IPS DF 6.9 (cell line): ENCODE results near the gene AGBL4.

ENCODE experiments used
- DNase-seq: peaks from one replicate; pipeline ENCODE4 v3.0.0-alpha.2; 2013; ENCODE audit warnings: low read depth, low spot score
- H3K27ac ChIP-seq: one replicate; pipeline ENCODE4 v1.5.1; 2013; ENCODE audit warnings: low read length, control low read depth
- H3K27me3 ChIP-seq: 2 replicates; pipeline ENCODE4 v1.6.1; 2013; ENCODE audit warnings: mild to moderate bottlenecking, low read length; ENCODE audit not compliant: control insufficient read depth, insufficient read depth
- H3K36me3 ChIP-seq: 2 replicates; pipeline ENCODE4 v1.6.1; 2013; ENCODE audit warnings: low read length; ENCODE audit not compliant: control insufficient read depth, insufficient read depth
- H3K4me1 ChIP-seq: 2 replicates; pipeline ENCODE4 v1.6.1; 2013; ENCODE audit warnings: low read length; ENCODE audit not compliant: control insufficient read depth, insufficient read depth
- H3K4me3 ChIP-seq: 2 replicates; pipeline ENCODE4 v1.5.1; 2013; ENCODE audit warnings: mild to moderate bottlenecking, low read length
- H3K9me3 ChIP-seq: 2 replicates; pipeline ENCODE4 v1.6.1; 2013; ENCODE audit warnings: low read length, inconsistent platforms; ENCODE audit not compliant: control insufficient read depth, insufficient read depth
- WGBS: extraction: QIAGEN DNeasy Blood & Tissue Kit; methylation state at CpG from one replicate; pipeline ENCODE4 v1.1.7; 2013; ENCODE audit warnings: mixed read lengths, missing lambda C conversion rate; ENCODE audit not compliant: insufficient read length, insufficient coverage; 5-methylcytosine and 5-hydroxymethylcytosine counted together

AGBL4 gene

DNA sequence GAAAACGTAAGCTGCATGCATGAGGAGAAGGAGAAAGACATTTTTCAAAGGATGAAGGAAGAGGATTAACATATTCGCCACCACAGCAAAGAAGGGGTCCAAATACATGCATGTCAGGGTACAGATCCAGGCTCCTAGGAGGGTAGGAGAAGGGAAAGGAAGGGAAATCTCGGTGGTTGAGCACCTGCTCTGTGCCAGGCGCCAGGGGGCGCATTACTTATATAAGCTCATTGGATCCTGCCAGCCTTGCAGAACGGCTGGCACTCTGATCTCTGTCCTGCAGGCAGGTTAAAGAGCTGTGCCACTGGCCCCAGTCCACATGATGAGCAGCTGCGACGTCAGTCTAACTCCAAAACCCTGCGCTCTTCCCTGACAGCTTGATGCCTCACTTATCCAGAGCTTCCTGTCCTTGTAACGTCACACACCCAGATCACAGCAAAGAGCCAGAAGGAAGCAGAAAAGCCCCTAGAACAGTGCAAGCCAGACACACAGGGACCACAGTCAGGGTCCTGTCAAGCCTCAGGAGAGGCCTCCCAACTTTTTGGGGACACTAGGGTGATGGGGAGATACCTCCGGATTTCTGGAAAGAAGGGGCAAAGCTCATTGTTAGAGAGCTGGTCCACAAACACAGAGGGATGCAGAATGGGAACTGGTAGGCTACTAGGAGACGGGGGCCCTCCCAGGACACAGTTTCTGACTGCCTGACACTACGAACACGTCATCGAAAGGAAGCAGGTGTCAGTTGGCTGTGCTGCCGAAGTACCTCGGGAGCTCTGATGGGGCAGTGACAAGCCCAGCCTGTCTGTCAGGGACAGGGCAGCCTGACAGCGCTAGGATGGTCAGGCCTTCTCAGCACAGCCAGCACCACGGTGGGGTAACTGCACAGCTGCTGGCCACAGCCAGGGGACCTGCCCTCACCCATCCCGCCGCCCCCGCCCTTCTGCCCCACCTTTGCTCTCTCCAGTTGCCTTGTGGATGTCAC is 1346.2 kb downstream of the AGBL4 start:
- peaks cover 5% of the 10 kb centered on the region; the same call in 1 of the 2 replicates for H3K4me1 ChIP-seq
- H3K9me3 ChIP-seq: no peaks in the 10 kb centered on the region
- no peak for DNase-seq
- H3K27ac ChIP-seq: no peak overlapping the region
- no peaks in the 10 kb centered on the region for H3K36me3 ChIP-seq
- no peak overlapping the region for H3K4me3 ChIP-seq
- H3K27me3 ChIP-seq: no peaks in the 10 kb centered on the region
- no CpG with 5 or more reads among the region's 22 CpGs for WGBS

DNA sequence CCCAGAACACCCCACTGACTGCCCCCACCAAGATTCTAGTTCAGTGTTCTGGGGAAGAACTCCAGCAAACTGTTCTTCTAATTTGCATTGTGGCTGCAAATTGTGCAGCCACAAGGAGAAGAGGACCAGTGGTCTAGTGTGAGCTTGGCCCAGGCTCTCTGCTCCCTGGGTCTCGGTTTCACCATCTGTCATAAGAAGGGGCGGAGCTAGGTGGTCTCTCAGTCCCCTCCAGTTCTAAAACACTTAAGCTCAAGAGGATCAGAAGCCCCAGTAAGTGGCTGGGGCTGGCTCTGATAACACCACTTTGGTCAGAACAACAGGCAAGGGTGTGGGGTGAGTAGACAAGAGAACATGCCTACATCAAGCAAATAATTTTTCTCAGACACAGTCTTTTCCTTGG is 1346.9 kb downstream of the AGBL4 start:
- H3K9me3 ChIP-seq: no peaks in the 10 kb centered on the region
- no peaks in the 10 kb centered on the region for H3K27me3 ChIP-seq
- no CpG with 5 or more reads among the region's 2 CpGs for WGBS
- no peaks in the 10 kb centered on the region for H3K36me3 ChIP-seq
- no peak for DNase-seq
- H3K4me3 ChIP-seq: no peak overlapping the region
- H3K4me1 ChIP-seq: peaks cover 4% of the 10 kb centered on the region; the same call in 1 of the 2 replicates
- no peak overlapping the region for H3K27ac ChIP-seq

DNA sequence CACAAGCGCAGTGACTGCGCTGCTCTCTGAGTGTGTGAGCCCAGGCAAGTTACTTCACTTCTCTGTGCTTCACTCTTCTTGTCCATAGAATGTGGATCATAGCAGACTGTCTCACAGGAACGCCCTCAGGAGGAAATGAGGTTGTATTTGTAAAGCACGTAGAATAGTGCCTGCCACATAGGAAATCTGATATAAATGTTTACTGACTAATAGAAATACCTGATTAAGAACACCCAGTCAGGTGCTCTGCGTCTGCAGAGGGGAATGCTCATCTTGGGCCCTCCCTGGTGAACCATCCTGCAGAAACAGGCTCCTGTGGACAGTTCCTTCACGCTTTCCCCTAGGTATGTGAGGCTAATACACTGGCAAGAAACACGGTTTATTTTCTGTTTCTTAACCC is 1347.4 kb downstream of the AGBL4 start:
- DNase-seq: no peak
- WGBS: no CpG with 5 or more reads among the region's 7 CpGs
- no peak overlapping the region for H3K27ac ChIP-seq

DNA sequence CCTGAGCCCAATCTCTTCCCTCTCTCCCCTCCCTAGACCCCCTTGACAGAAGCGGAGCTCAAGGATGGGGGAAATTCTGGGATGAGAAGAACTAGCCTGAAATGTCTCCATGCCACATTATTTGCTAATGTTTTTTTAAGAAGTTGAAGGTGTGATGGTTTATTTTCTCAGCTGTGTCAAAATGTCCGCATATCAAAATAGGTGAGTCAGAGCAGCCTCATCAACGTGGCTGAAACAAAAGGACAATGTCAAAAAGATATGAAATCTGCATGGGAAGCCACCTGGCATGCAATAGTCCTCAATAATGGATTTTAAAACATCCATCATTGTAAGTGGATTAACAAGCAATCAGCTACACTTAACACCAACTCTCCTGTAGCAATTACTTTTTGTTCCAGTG is 1348.5 kb downstream of the AGBL4 start:
- Histone ChIP-seq H3K9me3 (no peaks in the 10 kb centered on the region), H3K4me3 (no peak overlapping the region), H3K4me1 (peaks cover 2% of the 10 kb centered on the region; the same call in 1 of the 2 replicates), H3K27me3 (no peaks in the 10 kb centered on the region), H3K36me3 (no peaks in the 10 kb centered on the region), H3K27ac (no peak overlapping the region)
- WGBS: no CpG with 5 or more reads among the region's 3 CpGs
- DNase-seq: no peak

More for the DNA sequence above, 1347.4 kb downstream of the AGBL4 start:
- Histone ChIP-seq H3K4me1 (peaks cover 2% of the 10 kb centered on the region; the same call in 1 of the 2 replicates), H3K27me3 (no peaks in the 10 kb centered on the region), H3K36me3 (no peaks in the 10 kb centered on the region), H3K9me3 (no peaks in the 10 kb centered on the region), H3K4me3 (no peak overlapping the region)

DNA sequence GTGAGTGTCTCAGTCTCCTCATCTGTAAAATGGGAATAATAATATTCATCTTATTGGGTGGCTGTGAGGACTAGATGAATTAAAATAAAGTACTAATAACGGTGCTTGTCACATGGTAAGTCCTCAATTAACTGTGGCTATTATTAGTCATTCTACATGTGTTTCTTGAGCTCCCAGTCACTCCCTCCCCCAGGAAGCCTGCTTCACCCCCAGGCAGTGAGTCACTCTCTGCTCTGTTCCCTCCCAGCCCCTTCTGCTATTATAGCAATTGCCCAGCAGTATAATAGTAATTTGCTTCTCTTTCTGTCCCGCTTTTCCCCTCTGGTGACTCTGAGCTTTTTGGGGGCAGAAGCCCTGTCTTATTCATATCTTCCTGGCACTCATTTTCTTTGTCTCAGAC is 1349.1 kb downstream of the AGBL4 start:
- Histone ChIP-seq H3K9me3 (no peaks in the 10 kb centered on the region), H3K36me3 (no peaks in the 10 kb centered on the region), H3K4me3 (no peak overlapping the region), H3K27ac (no peak overlapping the region), H3K4me1 (peaks cover 2% of the 10 kb centered on the region; the same call in 1 of the 2 replicates), H3K27me3 (no peaks in the 10 kb centered on the region)
- DNase-seq: no peak
- no CpG with 5 or more reads among the region's 2 CpGs for WGBS

DNA sequence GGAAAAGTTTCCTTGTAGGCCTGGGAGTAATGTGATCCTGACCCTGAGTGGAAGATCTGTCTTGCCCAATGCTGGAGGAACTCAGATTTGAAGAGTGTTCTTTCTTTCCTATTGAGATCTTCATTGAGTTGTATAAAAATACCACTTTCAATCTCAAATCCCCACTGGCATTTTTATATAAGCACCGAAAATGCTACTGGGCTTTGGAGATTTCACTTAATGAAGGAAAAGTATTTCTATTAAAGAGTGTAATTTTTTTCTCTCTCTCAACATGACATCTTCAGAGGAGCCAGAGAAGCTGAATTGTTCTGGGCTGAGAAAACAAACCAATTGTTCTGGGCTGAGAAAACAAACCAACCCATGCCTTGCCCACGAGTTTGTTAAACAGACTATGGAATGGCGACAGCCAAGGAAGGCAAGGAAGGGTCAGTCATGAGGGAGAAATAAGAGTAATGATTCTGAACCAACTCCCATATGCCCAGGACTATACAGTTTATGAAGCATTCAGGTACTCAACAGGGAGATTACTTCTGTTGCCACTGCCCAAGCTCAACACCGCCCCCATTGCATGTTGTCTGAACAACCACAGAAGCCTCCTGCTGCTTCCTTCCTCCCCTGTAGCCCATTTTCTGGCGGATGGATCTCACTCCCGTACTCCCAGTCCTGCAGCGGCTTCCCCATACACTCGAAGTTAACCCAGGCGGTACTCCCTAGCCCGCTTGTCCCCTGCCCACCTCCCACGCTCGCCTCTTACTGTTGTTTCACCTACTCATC is 1350.2 kb downstream of the AGBL4 start:
- H3K27ac ChIP-seq: no peak overlapping the region
- no peaks in the 10 kb centered on the region for H3K36me3 ChIP-seq
- no peak overlapping the region for H3K4me3 ChIP-seq
- H3K9me3 ChIP-seq: no peaks in the 10 kb centered on the region
- H3K27me3 ChIP-seq: no peaks in the 10 kb centered on the region
- peaks cover 2% of the 10 kb centered on the region; the same call in 1 of the 2 replicates for H3K4me1 ChIP-seq
- no CpG with 5 or more reads among the region's 12 CpGs for WGBS
- DNase-seq: no peak

DNA sequence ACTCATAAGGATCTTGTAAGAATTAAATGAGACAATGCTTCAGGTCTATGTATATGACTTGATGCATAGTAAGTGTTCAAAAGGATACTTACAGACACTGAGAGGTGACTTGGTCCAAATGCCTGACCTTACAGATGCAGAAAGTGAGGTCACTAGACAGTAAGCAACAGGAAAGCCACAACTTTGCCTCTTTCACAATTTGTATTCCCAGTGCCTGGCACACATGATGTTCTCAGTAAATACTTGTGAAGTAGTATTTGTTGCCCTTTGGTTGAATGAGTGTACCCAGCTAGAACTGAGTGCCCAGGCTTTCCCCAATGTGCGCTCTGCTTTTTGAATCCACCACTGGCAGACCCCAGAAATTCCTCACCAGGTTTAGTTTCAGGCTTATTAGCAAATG is 1352.2 kb downstream of the AGBL4 start:
- Histone ChIP-seq H3K27ac (no peak overlapping the region), H3K4me3 (no peak overlapping the region), H3K4me1 (peaks cover 7% of the 10 kb centered on the region), H3K27me3 (no peaks in the 10 kb centered on the region), H3K9me3 (no peaks in the 10 kb centered on the region), H3K36me3 (no peaks in the 10 kb centered on the region)
- DNase-seq: no peak
- WGBS: no CpG with 5 or more reads among the region's 1 CpG

DNA sequence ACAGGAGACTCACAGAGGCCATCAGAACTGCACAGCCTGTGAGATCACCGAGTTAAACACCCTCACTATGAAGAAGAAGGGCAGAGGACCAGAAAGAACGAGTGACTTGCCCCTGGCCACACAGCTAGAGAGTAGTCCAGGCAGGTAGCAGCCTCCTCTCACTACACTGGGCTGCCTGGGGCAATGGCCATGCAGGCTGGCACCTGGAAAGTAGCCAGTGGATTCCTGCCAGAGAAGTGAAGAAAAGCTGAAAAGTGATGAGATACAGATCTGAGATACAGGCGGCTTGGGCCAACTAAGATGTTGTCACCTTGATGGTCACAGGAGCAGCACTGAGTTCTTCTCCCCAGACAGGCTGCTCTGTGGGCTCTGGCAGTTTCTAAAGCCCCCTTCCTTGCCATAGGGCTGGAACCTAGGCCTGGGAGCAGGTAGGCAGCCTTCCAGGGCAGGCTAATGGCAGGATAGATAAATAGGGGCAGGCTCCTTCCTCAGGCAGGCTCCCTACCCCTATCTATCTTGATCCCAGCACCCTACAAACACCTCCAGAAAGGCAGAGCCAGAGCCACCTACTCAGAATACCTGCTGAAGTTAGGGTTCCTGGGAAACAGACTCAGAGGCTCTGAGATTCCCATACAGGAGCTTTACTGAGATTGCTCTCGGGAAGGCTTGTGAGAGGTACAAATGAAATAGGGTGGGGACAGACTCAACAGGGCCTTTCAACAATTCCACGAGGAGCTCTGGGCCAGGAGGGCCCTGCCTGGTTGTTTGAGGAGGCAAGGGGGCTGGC is 1353.3 kb downstream of the AGBL4 start:
- no peaks in the 10 kb centered on the region for H3K9me3 ChIP-seq
- H3K4me3 ChIP-seq: no peak overlapping the region
- no peak overlapping the region for H3K27ac ChIP-seq
- H3K27me3 ChIP-seq: no peaks in the 10 kb centered on the region
- no peaks in the 10 kb centered on the region for H3K36me3 ChIP-seq
- peaks cover 7% of the 10 kb centered on the region for H3K4me1 ChIP-seq
- WGBS: no CpG with 5 or more reads among the region's 5 CpGs
- DNase-seq: no peak

DNA sequence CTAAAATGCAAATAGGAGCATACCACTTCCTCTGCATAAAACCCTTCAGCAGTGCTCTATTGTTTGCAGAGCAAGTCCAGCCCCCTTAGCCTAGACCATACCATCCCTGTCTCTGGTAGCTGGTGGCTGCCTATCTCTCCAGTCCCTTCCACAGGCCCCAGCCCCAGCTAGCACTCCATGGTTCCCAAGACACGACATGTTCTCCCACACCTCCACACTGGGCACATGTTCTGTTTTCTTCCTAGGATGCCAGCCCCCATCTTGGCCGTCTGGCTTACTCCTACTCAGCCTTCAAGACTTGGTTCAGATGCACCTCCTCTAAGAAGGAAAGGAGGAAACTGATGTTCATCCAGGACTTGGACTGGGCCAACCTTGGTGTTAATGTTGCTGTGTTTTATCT is 1355.4 kb downstream of the AGBL4 start:
- no CpG with 5 or more reads among the region's 2 CpGs for WGBS
- Histone ChIP-seq H3K27me3 (no peaks in the 10 kb centered on the region), H3K27ac (no peak overlapping the region), H3K4me1 (peaks cover 5% of the 10 kb centered on the region; the same call in 1 of the 2 replicates), H3K36me3 (no peaks in the 10 kb centered on the region), H3K9me3 (no peaks in the 10 kb centered on the region), H3K4me3 (no peak overlapping the region)
- DNase-seq: no peak

DNA sequence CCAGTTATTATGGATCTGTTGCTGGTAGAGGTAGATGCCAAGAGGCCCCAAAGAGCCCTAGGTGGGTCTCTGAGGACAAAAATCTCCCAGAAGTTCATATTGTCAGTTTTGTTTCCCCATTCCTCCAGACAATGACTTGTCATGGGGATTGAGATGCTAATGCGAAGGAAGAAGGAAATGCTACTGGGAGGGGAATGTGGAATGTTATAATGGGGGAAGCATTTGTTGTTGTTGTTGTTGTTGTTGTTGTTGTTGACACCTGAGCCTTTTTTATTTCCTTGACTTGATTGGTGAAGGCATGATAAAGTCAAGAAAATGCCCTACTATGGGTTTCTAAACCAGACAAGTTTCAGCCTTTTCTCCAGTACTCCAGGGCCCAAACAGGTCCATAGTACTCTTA is 1356.0 kb downstream of the AGBL4 start:
- DNase-seq: no peak
- H3K4me3 ChIP-seq: no peak overlapping the region
- H3K9me3 ChIP-seq: no peaks in the 10 kb centered on the region
- no peaks in the 10 kb centered on the region for H3K36me3 ChIP-seq
- no CpG with 5 or more reads among the region's 1 CpG for WGBS
- peaks cover 5% of the 10 kb centered on the region; the same call in 1 of the 2 replicates for H3K4me1 ChIP-seq
- H3K27ac ChIP-seq: no peak overlapping the region
- no peaks in the 10 kb centered on the region for H3K27me3 ChIP-seq
